ENCODE data around the gene NGDN. TPM values are rescaled to one million over a fixed set of nuclear protein-coding genes. Genes with fewer than 3 reads are reported as not detected.

Gene NGDN
- total RNA-seq, 1 donor from 2014 or later = 48.6 TPM

GRCh38 chr14:23513005-23513817 lies 43.7 kb downstream of the NGDN start:
- Mint-ChIP-seq H3K27me3 (no peaks in the 10 kb centered on the region), H3K4me3 (ENCODE audit: low read depth) (no peak overlapping the region), H3K4me1 (ENCODE audit: low read depth) (no peaks in the 10 kb centered on the region), H3K36me3 (ENCODE audit: insufficient read depth) (no peaks in the 10 kb centered on the region), H3K27ac (no peak overlapping the region), H3K9me3 (ENCODE audit: low read depth) (no peaks in the 10 kb centered on the region)
- no peak for DNase-seq (ENCODE audit: low spot score, unreplicated experiment)
- no peak for TF ChIP-seq CTCF (IDR thresholded peaks at IDR 0.05; ENCODE audit: unreplicated experiment)

GRCh38 chr14:23513818-23514643 lies 44.5 kb downstream of the NGDN start:
- Mint-ChIP-seq H3K9me3 (ENCODE audit: low read depth) (no peaks in the 10 kb centered on the region), H3K4me3 (ENCODE audit: low read depth) (no peak overlapping the region), H3K27ac (no peak overlapping the region), H3K36me3 (ENCODE audit: insufficient read depth) (no peaks in the 10 kb centered on the region), H3K4me1 (ENCODE audit: low read depth) (no peaks in the 10 kb centered on the region), H3K27me3 (no peaks in the 10 kb centered on the region)
- no peak for DNase-seq (ENCODE audit: low spot score, unreplicated experiment)
- no peak for TF ChIP-seq CTCF (IDR thresholded peaks at IDR 0.05; ENCODE audit: unreplicated experiment)

DNA sequence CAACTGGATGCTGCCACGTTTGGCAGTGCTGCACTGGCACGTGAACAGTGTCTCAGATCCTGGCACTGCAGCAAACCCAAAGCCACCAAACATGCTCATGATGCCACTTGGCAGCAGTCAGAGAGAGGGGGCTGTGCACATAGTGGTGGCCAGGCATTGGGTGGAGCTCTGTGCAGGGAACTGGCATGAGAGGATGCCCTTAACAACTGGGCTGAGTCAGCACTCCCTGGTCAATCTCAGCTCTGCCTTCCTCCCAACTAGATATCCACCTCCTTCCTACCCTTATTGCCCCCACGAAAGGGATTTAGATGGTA lies 45.1 kb downstream of the NGDN start:
- no peaks in the 10 kb centered on the region for H3K9me3 Mint-ChIP-seq (ENCODE audit: low read depth)
- DNase-seq (ENCODE audit: low spot score, unreplicated experiment) = no peak
- TF ChIP-seq CTCF (IDR thresholded peaks at IDR 0.05; ENCODE audit: unreplicated experiment) = no peak

DNA sequence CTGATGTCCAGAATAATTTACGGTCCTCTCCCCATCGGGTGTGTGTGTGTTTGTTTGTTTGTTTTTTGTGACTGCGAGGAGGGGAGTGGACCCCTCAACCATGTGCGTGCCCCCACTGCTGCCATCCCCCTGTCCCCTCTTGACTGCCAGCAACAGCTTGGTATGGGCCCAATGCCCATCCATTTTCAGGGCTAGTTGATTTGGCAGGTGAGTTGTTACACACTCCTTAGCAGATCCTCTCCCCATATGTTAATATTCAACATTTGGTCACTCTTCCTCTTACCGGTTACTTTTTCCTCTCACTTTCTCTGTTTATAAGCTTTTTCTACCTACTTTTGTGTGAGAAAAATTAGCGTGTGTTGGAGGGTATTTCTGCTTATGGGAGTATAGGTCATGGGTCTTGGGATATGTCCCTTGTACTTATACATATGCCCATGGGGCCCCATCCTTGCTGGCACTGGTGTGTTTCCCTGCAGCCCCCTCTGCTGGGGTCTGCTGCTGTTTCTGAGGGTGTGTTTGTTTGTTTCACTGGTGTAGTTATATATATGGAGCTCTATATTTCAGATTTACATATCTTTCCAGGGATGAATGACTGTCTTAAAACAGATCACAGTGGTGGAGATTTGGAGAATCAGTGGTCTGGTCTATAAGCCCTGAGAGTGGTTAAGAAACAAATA lies 48.3 kb downstream of the NGDN start:
- Mint-ChIP-seq H3K9me3 (ENCODE audit: low read depth) (no peaks in the 10 kb centered on the region), H3K36me3 (ENCODE audit: insufficient read depth) (peaks cover 4% of the 10 kb centered on the region), H3K27ac (no peak overlapping the region), H3K27me3 (no peaks in the 10 kb centered on the region), H3K4me1 (ENCODE audit: low read depth) (no peaks in the 10 kb centered on the region), H3K4me3 (ENCODE audit: low read depth) (no peak overlapping the region)
- TF ChIP-seq CTCF (IDR thresholded peaks at IDR 0.05; ENCODE audit: unreplicated experiment) = no peak
- DNase-seq (ENCODE audit: low spot score, unreplicated experiment) = no peak

More for the DNA sequence above, 45.1 kb downstream of the NGDN start:
- no peak overlapping the region for H3K4me3 Mint-ChIP-seq (ENCODE audit: low read depth)
- H3K36me3 Mint-ChIP-seq (ENCODE audit: insufficient read depth) = no peaks in the 10 kb centered on the region
- H3K27me3 Mint-ChIP-seq = no peaks in the 10 kb centered on the region
- no peak overlapping the region for H3K27ac Mint-ChIP-seq
- H3K4me1 Mint-ChIP-seq (ENCODE audit: low read depth) = no peaks in the 10 kb centered on the region

GRCh38 chr14:23518709-23519108 lies 49.2 kb downstream of the NGDN start:
- no peak for DNase-seq (ENCODE audit: low spot score, unreplicated experiment)
- Mint-ChIP-seq H3K4me3 (ENCODE audit: low read depth) (no peak overlapping the region), H3K27me3 (no peaks in the 10 kb centered on the region), H3K36me3 (ENCODE audit: insufficient read depth) (peaks cover 4% of the 10 kb centered on the region), H3K9me3 (ENCODE audit: low read depth) (no peaks in the 10 kb centered on the region), H3K27ac (no peak overlapping the region), H3K4me1 (ENCODE audit: low read depth) (no peaks in the 10 kb centered on the region)
- TF ChIP-seq CTCF (IDR thresholded peaks at IDR 0.05; ENCODE audit: unreplicated experiment) = no peak
